GM21717 (cell line): ENCODE measurements around the gene CDH26.

ENCODE experiments used
- ATAC-seq: cut with Tn5 transposase; IDR thresholded peaks from one replicate; pipeline ENCODE4 v1.9.1; 2021; ENCODE audit warnings: mild to moderate bottlenecking, moderate library complexity; ENCODE audit not compliant: unreplicated experiment

Gene CDH26

DNA sequence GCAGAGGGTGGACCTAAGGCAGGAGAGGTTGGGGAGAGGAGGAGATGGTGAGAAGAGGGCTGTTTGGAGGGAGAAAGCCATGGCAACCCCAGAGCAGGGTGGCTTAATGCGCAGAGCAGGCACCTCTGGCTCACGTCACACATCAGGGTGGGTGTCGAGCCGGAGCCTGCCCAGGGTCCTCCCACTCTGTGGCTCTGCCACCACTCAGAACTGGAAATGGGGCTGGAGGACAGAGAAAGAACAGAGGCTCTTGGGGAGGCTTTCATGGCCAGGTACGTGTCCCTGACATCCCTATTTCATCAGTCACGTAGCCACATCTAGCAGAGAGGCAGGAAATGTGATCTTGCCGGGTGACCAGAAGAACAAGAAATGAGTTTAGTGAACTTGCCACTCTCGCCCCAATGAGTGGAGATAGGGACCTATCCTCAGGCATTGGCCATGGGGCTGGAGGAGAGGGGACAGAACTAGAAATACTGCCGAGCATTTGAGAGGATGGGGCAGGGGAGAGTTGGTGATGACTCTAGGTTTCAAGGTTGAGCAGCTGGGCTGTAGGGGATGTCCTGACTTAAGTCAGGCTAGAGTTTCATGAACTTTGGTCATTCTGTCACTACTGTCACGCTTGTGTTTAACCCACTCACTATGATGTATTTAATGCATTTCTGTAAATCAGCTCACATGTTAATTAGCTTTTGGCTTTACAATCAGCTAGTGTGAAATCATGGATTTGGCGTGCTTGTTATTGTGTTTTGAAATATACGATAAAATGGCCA lies 52.7 kb downstream of the CDH26 start:
- ATAC-seq = no peak

DNA sequence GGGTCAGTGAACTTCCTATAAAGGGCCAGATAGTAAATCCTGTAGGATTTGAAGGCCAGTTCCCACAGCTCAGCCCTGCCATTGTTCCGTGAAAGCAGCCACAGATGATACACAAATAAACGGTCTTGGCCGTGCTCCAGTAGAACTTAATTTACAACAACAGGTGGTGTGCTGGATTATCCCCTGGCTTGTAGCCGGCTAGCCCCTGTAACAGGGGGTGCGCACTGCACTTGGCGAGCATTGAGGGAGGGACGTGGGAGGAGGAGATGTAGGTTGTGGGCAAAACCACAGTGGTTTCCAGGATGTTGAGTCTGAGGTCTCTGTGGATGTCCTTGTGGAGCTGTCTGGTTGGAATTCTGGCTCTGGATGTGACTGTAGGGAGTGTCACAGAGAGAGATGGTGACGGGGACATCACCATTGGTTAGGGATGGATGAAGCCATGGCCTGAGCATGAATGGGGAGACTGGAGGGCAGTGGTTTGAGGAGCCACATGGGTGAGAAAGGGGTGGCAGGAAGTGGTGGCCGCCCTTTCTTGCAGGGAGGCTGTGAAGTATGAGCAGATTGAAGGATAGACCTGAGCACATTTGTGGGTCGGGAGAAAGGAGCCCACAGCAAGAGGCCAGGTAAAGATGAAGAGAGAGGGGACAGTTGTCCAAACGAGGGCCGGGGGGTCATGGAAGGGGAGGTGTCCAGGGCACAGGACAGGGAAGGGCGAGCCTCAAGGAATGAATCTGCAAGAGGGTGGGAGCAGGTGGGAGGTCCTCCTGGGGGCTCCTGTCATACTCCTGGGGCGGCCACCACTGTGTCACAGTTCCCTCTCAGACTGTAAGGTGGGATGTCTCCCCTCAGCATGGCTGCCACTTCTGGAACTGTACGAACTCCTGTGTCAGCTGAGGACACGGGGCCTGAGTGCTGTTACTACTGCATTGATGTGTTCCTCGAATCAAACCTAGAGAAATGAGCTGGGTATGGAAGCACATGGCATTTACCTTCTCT lies 53.6 kb downstream of the CDH26 start:
- no peak for ATAC-seq

DNA sequence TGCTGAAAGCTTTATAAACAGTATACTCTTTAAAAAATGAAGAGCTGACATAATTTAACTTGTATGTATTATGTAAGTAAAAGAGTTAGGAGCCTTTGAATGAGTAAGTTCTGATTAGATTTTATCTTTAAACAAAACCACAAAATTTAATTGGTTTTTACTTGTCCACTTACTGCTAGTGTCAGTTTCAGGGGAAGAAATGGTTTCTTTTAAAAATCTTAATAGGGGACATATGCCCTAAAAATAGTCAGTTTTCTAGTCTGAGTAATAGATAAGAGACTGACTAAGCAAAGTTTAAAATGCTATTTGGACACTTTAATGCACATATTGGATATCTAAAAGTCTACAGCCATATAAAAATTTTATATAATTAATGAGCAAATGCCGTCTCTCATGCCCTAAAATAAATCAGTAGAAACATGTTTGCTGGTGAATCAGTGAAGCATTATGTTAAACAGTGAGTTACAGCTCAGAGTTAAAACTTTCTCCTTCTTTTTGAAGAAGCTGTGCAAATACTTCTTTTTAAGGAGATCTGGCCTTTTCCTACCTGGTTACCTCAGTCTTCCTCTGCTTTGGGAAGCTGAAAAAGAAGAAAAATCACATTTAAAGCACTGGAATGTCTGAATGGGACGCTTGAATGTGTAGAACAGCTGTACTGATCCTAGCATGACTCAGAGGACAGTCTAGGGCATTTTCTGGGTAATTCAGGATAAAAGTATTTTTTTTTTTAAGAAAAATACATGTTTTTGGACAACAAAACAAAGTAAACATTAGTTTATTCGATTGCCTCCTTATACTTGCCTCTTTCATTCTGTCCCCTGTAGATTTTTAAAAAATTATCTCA lies 55.3 kb downstream of the CDH26 start:
- no peak for ATAC-seq

DNA sequence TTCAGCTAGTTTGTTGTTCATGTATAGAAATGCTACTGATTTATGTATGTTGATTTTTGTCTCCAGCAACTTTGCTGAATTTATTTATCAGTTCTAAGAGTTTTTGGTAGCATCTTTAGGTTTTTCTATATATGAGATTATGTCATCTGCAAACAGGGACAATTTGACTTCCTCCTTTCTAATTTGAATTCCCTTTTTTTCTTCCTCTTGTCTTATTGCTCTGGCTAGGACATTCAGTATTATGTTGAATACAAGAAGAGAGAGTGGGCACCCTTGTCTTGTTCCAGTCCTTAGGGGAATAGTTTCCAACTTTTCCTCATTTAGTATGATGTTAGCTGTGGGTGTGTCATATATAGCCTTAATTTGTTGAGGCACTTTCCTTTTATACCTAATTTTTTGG lies 58.2 kb downstream of the CDH26 start:
- ATAC-seq = no peak

DNA sequence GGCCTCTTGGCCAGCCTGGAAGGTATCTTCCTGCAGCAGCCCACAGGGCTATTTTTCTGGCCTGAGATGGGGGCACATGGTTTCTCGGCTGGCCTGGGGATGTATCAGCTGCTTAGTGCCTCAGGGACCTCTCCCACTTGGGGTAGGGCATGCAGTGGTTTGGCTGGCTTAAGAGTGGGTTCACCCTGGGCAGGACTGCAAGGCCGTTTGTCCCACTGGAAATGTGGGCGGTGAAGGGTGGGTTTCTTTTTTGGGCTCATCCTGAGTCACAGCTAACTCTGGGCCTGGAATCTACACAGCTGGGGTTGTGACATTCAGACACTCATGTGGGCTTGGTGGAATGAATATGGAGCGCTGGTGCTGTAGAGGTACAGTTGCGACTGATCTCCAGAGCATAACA lies 62.0 kb downstream of the CDH26 start:
- ATAC-seq = no peak

DNA sequence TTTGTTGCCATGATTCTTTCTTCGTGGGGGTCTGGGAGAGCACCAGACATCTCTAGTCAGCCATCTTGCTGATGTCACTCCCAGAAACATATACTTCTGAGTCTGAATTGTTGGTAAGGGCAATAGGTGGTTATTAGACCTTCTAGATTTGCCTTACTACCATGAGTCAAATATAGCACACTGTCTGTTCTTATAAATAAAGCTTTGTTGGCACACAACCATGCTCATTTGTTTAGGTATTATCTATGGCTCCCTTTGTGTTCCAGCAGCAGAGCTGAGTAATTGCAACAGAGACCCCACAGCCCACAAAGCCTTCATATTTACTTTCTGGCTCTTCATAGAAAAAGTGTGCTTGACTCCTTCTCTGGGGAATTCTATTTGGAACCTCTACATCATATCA lies 62.9 kb downstream of the CDH26 start:
- no peak for ATAC-seq

DNA sequence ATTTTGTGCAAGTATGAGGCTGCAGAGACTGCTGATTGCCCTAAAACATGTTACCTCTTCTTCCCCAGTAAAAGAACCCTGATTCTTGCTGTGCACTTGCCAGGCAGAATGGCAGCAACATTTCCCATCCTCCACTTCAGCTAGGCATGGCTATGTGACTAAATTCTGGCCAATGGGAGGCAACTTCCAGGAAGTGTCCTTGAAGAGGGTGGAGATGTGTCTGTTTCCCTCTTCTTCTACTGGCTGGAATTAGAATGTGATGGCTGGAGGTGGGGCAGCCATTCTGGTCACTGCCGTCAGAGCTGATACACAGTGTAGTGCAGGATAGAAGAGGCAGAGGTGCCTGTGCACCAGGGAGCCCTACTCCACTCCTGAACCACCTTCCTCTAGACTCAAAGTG lies 64.6 kb downstream of the CDH26 start:
- no peak for ATAC-seq

DNA sequence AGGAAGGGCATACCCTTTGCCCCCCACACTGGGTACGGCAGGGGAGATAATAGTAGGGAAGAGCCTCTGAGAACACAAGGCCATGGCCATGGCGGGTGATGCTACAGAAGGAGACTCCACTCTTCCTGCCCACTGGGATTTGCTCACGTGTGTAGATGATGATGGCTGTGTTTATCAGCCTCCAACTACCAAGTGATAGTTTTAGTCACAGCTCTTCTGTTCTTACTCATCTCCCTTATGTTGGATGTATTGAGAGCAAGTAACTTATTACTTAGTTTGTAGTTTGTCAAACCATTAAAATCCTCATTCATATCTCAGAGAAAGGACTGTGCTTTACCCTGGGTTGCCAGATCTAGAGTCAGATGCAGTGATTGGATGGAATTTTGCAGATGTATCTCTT lies 66.0 kb downstream of the CDH26 start:
- ATAC-seq = no peak

DNA sequence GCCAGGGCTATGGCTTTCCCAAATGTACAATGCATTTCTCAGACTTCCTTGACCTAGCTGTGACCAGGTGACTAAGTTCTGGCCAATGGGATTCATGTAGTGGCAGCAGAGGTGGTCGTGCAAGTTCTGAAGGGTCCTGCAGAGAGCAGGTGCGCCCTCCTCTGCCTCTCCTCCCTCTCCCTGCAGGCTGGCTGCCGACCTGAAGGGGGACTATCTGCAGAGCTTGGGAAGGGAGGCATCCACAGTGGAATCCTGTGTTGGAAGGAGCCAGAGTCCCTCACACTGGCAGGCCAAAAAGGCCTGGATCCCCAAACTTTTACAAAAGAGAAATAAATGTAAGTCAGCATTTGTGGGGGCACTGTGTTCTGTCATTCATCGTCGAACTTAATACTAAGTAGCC lies 66.6 kb downstream of the CDH26 start:
- no peak for ATAC-seq

DNA sequence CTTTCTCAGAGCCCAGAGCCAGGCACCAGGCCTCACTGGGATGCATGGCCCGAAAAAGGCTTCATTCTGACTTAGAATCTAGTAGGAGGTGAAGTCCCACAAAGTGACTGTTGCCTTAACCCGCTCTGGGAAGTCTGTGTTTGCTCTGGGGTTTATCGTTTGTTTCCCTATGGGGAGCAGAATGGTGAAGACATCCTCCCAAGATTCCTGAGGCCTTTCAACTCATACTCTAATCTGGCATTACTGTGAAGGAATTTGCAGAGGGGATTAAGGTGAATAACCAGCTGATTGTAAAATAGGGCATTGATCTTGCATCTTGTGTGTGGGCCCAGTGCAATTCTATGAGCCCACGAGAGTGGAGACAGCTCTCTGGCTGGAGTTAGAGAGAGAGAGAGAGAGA lies 67.8 kb downstream of the CDH26 start:
- no peak for ATAC-seq

DNA sequence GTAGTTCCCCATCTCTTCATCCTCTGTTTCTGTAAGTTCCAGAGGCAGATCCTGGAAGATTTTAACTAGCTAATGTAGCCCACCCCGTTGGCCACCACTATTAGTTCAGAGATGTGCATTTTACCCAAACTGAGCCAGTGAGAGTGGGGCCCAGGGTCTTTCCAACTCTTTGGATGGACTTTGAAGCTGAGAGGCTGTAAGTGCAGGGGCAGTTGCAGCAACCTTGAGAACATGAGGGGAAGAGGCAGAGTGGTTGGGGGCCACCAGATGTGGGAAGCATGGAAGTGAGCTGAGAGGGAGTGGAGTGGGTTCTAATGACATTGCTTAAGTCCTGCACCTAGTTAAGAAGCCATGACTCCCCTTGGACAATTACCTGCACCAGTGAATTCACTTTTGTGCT lies 72.2 kb downstream of the CDH26 start:
- no peak for ATAC-seq

DNA sequence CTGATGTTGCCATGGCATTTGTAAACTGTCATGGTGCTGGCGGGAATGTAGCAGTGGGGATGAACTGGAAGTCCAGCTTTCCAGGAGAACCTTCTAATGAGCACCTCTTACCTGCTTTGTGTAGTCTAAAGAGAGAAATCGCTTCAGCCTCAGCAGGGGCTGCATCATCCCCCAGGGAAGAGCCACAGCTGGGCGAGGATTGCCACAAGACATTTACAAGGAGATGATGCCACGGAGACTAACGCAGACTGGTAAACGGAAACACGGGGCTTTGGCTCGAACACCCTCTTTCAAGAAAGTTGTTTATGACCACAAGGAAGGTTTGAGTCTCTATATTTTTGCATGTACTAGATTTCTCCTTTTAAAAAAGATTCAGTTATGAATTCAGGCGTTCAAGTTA lies 72.9 kb downstream of the CDH26 start:
- no peak for ATAC-seq

DNA sequence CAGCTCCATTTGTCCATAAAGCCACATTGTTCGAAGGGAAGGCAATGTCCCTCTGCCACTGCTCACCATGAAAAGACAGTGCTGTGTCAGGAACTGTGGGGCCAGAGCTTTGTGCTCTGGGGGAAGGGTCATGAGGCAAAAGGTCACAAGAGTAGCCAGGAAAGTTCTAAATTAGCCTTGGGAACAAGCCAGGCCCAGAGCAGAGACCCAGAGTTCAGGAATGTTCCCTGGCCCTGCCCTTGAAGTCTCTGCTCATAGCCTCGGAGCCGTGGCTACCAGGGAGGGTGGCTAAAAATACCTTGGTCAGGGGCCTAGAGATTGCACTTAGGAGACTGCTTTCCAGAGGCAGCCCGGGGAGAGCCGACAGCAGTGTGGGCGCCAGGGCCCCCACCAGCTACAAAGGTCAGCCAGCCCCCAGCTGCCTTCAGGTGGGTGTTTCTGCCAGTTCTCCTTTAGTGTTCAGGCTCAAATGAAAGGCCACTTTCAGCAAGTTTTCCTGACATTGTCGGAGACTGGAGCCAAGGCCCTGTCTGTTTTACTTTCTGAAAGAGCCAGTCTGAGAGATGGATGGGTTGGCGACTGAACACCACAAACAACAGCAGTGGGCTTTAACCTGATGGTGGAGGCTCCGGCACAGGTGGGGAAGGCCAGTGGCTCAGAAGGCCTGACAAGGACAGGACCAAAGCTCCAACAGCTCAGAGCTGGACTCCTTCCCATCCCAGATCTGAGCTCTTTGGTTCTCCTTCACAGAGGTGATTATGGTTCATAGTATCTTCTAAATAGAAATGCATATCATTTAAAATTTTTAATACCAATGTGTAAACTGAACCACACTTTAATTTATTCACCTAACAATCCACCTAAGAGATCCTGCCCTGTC lies 76.2 kb downstream of the CDH26 start:
- no peak for ATAC-seq

DNA sequence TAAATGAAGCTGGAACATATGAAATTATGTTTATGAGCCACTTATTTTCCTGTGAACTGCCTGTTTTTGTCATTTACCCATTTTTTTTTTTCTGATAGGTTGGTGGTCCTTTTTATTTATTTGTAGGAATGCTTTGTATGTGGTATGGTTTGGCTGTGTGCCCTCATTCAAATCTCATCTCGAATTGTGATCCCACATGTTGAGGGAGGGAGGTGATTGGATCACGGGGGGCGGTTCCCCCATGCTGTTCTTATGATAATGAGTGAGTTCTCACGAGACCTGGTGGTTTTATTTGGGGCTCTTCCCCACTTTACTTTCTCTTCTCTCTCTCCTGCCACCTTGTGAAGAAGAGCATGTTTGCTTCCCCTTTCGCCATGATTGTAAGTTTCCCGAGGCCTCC lies 77.3 kb downstream of the CDH26 start:
- no peak for ATAC-seq

DNA sequence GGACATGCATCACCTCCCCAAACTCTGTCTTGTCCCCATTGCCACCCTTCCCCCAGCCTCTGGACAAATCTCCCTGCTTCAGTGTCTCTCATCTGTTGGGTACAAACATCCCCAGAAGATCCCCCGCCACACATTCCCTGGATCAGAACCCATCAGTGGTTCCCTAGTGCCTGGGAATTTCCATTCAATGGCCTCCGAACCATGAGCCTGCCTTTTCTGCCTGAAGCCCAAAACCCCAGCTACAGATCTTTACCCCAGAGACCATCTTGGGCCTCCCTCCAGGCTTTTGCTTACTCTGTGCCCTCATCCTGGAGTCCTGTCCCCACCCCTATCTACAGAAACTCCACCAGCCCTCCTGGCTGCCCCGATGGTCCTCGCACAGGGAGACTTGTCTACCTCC lies 78.1 kb downstream of the CDH26 start:
- no peak for ATAC-seq

DNA sequence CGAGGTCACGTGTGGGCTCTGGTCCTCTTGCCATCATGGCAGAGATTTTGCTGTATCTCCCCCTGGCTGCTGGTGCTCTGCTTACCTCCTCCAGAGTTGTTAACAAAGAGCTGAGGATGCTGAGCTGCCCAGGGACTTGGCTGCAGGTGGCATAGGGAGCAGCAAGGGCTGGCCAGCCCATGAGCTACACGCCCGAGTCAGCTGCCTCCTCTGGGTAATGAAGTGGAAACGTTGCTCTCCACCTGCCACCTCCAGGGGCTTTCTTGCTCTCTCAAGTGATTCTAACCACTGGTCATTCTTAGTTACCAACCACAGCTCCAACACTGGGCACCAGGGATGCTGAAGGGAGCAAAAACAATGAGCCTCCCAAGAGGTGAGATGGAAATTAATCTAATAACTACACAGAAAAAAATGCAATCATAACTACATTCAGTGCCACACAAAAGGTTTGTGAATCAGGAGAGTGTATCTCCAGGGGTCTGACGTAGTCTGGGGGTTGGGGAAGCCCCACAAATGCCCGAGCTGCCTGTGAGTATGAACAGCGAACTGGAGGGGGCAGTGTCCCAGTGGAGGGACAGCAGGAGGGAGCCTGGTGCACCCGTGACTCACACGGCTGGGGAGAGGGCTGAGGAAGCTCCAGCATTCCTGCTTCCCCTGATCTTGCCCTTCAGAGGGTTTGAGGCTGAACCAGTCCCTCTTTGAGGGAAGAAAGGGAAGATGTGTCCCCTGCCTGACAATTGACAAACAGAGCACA lies 78.7 kb downstream of the CDH26 start:
- no peak for ATAC-seq

DNA sequence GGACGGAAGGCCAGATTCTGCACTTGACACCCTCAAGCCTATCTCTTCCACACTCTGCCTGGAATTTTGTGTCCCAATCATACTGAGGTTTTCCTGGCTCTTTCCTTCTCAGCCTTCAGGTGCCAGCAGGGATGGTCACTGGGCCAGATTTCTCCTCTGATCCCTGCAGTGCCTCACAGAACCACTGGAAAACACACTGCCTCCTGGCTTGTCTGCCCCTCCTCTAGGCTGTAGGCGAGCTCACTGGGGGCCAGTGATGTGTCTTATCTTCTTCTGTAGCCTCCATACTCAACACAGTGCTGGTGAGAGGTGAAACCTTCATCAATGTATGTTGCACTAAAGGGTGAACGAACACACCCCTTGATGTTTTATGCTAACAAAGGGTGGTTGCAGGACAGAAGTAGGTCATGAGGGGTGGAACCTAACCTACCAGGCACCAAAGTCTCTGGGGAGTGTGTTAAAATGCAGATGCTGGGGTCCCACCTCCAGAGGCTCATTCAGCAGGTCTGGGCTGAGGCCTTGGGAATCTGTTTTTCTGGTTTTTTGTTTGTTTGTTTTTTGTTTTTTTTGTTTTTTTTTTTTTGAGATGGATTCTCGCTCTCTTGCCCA lies 80.3 kb downstream of the CDH26 start:
- ATAC-seq = no peak

DNA sequence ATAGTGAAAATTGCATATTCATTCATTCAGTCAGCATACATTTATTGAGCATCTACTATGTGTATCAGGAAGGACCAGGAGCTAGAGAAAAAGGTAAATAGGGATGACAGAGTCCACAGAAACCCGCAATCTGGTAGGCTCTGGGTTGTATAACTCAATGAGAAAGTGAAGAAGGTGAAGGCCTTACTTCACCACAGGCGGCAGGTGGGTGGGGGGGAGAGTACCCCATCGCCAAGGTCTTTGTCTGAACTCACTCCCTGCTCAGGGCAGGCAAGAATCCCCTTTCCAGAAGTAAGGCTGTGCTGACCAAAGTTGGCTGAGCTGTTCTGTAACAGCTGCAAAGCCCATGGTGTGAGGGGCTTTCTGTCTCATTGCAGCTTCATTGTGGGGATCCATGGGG lies 81.3 kb downstream of the CDH26 start:
- ATAC-seq = no peak
